C1 segment of cervical spinal cord (tissue), 14 donors: ENCODE results near the gene CNN2.

ENCODE experiments used
- DNase-seq, 14 donors: peaks; one replicate each; lab custom pipeline; 2025; lab: John Stamatoyannopoulos, UW

CNN2 gene

DNA sequence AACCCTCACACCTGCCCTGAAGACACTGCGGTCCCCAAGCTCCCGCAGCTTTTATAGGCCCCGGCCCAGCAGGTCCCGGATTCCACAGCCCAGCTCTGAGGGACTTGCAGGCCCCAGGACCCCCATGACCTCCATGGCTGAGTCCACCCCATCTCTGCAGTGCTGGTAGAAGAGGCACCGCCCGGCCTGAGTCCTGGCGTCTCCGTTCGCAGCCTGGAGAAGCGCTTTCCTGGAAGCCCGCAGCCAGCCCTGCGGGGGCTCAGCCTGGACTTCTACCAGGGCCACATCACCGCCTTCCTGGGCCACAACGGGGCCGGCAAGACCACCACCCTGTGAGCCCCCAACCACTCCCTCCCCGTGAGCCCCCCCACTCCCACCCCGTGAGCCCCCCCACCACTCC lies 22.7 kb downstream of the CNN2 start:
- DNase-seq: no peak

DNA sequence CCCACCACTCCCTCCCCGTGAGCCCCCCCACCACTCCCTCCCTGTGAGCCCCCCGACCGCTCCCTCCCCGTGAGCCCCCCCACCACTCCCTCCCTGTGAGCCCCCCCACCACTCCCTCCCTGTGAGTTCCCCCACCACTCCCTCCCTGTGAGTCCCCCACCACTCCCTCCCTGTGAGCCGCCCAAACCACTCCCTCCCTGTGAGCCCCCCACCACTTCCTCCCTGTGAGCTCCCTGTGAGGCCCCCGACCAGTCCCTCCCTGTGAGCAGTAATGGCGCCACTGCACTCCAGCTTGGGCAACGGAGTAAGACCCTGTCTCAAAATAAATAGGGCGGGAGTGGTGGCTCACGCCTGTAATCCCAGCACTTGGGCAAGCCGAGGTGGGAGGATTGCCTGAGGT lies 23.4 kb downstream of the CNN2 start:
- DNase-seq: no peak

DNA sequence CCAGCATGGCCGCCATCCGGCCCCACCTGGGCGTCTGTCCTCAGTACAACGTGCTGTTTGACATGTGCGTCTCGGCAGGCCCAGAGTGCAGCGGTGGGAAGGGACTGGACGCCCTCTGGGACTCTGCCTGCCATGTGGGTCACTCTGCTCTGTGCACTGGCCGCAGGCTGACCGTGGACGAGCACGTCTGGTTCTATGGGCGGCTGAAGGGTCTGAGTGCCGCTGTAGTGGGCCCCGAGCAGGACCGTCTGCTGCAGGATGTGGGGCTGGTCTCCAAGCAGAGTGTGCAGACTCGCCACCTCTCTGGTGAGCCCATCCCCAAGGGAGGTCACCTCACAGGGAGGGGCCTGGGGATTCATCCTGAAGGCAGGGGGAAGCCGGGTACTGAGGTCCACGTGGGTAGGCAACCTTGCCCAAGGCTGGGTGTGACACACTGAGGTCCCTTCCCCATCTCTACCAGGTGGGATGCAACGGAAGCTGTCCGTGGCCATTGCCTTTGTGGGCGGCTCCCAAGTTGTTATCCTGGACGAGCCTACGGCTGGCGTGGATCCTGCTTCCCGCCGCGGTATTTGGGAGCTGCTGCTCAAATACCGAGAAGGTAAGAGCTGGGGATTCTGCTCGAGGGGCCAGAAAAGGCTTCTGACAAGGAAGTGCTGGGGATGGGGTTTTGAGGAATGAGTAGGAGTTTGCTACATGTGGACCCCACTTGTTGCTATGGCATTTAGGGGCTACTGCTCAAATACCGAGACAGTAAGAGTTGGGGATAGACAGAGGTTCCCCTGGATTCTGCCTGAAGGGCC lies 24.8 kb downstream of the CNN2 start:
- DNase-seq: no peak

- DNase-seq: no peak
These were observed 25.4 kb downstream of the CNN2 start for GRCh38 chr19:1051791-1052190.

DNA sequence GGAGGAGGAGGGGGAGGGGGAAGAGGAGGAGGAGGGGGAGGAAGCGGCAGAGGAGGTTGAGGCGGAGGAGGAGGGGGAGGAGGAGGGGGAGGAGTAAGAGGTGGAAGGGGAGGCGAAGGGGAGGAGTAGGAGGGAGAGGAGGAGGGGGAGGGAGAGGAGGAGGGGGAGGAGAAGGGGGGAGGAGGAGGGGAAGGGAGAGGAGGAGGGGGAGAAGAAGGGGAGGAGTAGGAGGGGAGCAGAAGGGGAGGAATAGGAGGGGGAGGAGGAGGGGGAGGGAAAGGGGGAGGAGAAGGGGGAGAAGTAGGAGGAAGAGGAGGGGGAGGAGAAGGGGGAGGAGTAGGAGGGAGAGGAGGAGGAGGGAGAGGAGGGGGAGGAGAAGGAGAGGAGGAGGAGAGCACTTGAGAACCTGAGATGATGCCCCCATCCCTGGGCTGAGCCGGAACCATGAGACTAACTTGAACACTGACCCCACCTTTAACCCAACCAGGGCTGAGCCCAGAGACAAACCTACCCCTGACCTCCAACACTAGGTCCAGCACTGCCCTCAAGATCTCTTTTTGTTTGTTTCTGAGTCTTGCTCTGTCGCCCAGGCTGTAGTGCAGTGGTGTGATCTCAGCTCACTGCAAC lies 26.1 kb downstream of the CNN2 start:
- DNase-seq: no peak

DNA sequence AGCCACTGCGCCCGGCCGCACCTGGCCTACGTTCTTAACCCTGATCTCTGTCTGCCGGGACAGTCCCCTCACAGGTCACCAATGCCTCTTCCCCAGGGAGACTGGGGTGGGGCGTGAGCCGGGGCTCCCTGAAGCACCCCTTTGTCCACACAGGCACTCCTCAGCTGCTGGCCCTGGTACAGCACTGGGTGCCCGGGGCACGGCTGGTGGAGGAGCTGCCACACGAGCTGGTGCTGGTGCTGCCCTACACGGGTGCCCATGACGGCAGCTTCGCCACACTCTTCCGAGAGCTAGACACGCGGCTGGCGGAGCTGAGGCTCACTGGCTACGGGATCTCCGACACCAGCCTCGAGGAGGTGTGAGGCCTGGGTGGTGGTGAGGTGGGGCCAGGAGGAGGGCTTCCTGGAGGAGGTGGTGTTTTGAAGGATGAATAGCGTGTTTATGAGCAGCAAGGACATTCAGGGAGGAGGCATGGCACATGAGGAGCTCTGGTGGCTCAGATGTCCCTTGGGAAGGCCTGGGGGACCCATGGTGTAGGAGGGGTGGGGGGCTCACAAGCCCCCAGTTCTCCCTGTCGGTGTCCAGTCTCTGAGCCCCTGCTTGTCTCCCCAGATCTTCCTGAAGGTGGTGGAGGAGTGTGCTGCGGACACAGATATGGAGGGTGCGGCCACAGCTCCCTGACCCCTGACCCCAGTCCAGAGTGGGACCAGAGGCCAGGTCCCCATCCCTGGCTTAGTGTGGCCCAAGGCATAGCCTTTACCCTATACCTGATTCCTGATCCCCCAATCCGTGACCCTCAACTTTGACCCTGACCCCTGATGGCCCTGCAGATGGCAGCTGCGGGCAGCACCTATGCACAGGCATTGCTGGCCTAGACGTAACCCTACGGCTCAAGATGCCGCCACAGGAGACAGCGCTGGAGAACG lies 27.0 kb downstream of the CNN2 start:
- DNase-seq: no peak

DNA sequence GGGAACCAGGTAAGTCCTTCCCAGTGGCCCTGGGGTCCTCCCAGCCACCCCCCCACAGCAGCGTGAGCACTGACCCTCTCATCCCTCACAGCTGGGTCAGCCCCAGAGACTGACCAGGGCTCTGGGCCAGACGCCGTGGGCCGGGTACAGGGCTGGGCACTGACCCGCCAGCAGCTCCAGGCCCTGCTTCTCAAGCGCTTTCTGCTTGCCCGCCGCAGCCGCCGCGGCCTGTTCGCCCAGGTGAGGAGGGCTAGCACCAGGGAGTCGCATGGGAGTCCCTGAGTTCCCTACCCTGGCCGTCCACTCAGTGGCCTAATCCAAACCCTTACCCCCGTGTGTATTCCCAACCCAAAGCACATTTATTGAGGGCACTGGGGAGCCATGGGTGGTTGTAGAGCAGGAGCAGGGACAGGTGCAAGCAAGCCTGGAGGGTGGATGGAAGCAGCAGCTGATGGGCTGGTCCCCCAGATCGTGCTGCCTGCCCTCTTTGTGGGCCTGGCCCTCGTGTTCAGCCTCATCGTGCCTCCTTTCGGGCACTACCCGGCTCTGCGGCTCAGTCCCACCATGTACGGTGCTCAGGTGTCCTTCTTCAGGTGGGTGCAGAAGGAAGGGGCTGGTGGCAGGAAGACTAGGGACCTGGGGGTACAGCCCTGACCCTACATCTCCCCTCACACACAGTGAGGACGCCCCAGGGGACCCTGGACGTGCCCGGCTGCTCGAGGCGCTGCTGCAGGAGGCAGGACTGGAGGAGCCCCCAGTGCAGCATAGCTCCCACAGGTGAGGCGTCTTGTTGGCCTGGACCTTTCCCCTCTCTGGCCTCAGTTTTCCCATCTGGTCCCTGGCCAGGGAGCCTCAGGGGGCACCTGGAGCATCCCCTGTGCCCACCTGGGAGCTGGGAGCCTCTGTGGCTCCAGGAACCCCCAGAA lies 28.0 kb downstream of the CNN2 start:
- no peak for DNase-seq

- no peak for DNase-seq
These were observed 28.6 kb downstream of the CNN2 start for GRCh38 chr19:1055028-1055425.

- no peak for DNase-seq
These were observed 29.6 kb downstream of the CNN2 start for GRCh38 chr19:1055886-1056620.

DNA sequence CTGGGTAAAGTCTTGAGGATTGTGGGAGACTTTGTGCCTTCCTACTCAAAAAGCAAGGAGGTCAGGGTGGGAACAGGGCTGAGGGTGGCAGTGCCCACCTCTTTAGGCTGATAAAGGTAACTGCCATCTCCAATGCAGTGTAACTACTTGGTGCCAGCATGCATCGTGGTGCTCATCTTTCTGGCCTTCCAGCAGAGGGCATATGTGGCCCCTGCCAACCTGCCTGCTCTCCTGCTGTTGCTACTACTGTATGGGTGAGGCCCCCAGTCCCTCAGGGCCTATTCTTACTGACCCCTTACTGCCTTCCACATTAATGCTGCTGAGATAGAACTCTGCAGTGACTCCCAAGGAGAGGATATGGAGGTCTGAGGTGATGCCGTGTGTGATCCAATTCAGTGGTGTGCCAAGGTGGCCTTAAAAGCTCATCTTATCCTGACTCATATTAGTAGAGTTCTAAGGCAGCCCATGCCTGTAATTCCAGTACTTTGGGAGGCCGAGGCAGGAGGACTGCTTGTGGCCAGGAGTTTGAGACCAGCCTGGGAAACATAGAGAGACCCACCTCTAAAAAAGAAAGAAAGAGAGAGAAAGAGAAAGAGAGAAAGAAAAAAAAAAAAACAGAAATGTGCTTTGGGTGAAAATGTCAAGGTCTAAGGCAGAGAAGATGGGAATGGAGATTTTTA lies 30.9 kb downstream of the CNN2 start:
- DNase-seq: no peak

DNA sequence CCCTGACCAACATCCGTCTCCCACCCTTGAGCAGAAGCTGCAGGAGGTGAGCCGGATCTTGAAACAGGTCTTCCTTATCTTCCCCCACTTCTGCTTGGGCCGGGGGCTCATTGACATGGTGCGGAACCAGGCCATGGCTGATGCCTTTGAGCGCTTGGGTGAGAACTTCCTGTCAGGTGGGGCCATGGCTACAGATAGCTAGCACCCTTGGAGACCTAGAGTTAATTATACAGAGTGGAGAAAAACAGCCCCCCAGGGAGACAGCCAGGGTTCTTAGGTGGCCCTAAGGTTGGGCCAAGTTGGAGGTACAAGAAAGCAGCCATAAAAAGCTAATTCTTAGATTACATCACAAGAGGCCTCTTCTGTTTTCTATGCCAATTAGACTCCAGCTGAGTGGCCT lies 31.7 kb downstream of the CNN2 start:
- no peak for DNase-seq

GRCh38 chr19:1060689-1061088 lies 34.3 kb downstream of the CNN2 start:
- DNase-seq: no peak

DNA sequence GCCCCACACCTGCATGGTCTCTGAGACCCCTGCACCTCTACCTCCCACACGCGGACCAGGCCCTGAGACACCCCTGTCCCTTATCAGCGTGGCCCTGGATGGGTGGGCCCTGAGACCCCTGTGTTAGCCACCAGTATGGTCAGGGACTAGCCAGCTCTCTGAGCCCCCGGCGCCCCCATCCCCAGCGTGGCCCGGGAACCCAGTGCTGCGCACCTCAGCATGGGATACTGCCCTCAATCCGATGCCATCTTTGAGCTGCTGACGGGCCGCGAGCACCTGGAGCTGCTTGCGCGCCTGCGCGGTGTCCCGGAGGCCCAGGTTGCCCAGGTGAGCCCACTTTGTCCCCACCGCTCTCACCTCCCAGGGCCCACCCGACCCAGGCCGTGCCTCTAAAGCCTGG lies 35.6 kb downstream of the CNN2 start:
- no peak for DNase-seq

DNA sequence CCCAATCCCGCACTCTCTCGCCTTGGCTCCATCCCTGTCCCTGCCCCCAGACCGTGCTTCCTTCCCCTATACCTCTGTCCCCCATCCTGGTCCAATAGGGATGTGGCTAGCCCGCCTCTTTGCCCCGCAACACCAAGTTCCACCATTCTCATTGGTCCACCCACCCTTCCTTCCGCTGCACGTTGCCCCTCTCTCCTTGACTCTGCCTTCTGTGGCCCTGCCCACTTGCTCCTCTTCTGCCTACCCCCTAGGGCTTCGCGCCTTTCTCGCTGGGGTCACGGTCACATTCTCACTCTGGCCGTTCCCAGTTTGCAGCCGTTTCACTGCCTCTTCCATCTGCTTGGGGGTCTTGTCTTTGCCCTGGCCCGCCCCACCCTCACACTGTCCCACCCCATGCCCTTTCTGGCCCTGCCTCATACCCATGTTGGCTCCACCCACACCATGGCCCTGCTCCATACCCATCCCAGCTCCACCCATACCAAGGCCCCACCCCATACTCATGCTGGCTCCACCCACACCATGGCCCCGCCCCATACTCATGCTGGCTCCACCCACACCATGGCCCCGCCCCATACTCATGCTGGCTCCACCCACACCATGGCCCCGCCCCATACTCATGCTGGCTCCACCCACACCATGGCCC lies 36.1 kb downstream of the CNN2 start:
- DNase-seq: no peak

DNA sequence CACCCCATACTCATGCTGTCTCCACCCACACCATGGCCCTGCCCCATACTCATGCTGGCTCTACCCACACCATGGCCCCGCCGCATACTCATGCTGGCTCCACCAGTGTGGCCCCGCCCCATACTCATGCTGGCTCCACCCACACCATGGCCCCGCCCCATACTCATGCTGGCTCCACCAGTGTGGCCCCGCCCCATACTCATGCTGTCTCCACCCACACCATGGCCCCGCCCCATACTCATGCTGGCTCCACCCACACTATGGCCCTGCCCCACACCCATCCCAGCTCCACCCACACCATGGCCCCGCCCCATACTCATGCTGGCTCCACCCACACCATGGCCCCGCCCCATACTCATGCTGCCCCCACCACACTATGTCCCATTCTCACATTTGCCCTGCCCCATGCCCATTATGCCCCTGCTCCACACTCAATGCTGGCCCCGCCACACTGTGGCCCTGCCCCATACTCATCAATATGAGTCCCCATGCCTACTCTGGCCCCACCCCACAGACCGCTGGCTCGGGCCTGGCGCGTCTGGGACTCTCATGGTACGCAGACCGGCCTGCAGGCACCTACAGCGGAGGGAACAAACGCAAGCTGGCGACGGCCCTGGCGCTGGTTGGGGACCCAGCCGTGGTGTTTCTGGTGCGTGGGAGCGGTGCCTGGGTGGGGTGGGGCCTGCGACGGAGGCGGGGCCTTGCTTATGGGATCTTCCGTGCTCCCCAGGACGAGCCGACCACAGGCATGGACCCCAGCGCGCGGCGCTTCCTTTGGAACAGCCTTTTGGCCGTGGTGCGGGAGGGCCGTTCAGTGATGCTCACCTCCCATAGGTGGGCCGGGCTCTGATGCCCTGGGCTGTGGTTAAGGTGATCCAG lies 36.9 kb downstream of the CNN2 start:
- no peak for DNase-seq

DNA sequence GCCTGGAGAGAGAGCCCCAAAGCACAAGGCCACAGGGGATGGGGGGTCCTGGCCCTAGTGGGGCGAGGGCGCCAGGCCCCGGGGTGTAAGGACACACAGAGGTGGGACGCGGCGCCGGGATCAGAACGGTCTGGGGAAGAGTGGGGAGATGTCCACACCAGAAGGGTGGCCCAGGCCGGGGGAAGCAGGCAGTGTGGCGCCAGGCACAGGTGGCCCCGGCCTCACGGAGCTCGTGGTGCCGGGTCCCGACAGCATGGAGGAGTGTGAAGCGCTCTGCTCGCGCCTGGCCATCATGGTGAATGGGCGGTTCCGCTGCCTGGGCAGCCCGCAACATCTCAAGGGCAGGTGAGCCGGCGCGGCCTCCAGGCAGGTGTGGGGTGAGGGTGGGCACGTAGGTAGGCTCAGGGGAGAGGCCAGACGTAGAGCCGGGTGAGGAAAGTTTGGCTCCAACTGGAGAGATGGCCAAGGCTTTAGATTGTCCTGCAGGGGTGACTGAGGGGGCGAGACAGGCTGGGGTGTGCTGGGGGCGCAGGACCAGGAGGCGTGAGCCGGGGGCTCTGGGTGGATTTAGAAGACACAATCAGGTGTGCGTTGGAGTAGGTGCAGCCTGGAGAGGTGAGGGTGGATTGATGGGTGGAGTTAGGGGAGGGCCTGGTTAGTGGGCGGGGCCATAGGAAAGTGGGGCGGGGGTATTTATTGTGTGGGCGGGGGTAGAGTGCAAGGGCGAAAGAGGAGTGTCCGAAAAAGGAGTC lies 37.7 kb downstream of the CNN2 start:
- DNase-seq: no peak
